Measurements from ENCODE around the gene ADCY3.
A peak's percentile ranks its signal among the peaks of the same experiment; 100 is the strongest.

ADCY3 gene

DNA sequence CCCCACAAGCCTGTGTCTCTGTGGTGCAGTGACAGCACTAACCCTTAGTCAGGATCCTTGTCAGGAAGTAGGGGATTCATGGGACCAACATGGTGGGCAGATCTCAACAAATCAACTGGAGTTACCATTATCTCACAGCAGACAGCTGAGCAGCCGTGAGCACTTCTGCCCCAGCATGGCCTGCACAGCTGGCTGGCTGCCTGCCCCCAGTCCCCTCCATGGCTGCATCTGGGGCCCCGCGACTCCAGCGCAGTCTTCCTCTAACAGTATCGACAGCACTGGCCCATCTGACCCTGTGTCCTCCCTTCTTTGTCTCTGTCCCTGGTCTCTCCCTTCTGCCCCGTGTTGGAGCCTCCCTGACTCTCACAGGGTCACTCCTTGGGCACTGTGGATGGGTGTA is 4.7 kb upstream of the ADCY3 start:
- no peak for DNase-seq

DNA sequence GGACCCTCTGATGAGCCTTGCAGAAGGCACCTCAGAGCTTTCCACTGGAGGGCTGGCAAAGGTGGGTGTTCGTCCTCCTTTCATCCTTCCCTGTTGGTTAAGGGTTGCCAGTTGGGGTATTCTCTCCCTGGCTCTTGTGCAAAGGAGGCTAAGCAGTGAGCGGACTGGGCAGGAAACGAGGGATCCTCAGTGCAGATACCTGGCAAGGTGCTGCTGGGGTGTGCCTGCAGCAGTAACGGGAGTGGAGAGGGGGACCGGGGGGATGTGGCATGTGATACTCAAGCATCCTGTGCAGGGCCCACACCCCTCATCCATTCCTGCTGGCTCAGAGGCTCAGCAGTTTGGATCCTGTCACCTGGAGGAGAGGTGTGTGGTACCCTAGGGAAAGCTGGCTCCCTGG is 4.2 kb upstream of the ADCY3 start:
- DNase-seq, result no peak

DNA sequence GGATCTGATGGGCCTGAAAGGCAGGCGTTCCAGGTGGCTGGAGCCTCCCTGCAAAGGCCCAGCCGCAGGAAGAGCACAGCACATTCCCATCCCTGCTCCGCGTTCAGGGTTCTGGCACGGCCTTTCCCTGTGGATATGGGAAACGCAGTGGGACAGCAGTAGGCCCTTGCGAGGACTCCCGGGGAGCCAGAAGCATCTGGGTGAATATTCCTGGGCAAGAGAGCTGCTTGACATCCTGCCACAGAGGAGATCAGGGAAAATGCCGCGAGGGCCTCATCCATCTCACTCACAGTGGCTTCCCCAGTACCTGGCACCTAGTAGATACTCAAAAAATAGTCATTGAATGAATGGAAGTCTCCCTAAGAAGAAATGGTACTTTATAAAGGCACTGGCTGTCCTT is 3.1 kb upstream of the ADCY3 start:
- no peak for DNase-seq

DNA sequence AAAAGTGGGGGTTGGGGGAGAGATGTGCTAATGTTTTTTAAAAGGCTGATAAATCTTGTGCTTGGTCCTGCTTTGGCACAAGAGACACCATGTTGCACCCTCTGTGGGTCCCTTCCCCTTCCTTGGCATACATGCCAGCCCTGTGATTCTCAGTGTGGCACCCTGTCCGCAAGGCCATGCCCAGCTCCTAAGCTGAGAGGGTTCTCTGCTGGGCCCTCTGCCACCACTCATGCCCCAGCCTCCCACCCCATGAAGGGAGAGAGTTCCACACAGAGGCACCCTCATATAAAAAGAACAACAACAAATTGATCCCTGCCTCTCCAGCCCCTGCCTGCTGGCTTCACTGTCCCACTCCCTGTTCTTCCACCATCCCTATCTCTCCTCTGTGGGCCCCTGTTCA is 2.5 kb upstream of the ADCY3 start:
- no peak for DNase-seq

DNA sequence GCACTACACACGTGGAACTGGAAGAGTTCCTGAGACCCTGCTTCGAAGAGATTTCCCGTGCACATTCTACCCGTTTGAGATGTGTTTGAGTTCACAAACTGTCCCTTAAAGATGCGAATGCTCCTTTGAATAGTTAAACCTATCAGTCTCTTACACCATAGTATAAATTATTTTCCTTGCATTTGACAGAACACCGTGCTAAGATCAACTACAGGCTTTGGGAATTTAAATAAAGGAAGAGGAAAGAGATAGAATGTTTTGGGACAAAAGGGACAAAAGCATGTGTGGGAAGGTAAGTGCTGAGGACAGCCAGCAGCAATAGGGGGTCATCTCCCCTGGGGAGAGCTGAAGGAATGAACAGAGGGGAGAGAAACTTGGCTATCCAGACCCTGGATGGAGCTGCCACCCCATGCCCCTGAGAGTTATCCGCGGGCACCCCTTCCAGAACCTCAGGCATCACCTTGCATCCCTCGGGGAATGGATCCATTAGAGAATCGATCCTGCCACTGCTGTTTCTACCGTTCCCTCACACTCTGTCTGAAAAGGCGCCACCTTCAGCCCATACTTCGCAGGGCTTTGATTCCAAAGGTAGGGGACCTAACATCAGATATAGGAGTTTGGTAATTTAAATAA is 888 bp upstream of the ADCY3 start:
- DNase-seq, result peak; percentile 36

DNA sequence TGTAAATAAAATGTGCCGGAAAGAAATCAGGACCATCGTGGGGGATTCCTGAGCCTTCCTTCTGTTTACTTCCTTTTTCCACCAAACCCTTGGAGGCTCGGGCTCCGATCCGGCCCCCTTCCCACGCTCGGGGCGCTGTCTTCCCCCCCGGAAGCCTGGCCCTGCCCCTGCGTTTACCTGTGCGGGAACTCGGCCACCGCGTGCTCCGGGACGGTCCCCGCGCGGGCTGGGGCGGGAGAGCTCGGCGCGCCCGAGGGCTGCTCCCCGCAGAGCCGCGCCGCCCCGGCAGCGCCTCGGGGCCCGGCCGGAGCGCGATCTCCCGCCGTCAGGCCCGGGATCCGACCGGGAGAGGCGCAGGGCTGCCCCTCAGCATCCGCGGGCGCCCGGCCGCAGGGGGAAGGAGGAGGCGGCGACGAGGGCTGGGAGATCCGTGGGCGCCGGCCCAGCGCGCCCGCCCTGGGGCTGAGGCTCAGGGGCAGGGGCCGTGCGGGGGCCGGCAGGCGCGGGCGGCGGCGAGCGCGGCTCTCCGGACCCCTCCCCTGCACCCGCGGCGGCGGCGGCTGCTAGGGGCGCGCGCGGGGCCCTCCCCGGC is 435 bp downstream of the ADCY3 start:
- DNase-seq, result peak; percentile 62

DNA sequence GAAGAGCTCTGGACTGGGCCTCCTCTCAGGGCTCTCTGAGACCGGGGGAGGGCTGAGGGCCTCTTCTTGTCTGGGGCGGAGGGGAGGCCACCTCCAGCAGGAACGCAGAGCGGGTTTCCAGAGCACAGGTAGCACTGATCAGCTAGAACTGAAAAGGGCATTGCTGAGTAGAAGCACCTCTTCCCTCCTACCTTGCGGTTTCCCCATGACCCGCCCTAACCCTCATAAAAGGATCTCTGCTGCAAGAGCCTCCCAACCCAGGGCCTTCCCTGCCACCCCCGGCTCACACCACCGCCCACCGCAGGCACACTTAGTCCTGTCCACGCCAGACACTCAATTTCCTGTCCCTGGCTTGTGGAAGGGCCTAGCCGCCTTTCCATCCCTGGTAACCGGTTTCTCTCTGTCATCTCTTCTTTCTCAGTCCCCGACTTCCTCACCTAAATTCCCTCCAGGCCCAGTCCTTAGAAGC is 966 bp downstream of the ADCY3 start:
- peak; percentile 80 for DNase-seq

DNA sequence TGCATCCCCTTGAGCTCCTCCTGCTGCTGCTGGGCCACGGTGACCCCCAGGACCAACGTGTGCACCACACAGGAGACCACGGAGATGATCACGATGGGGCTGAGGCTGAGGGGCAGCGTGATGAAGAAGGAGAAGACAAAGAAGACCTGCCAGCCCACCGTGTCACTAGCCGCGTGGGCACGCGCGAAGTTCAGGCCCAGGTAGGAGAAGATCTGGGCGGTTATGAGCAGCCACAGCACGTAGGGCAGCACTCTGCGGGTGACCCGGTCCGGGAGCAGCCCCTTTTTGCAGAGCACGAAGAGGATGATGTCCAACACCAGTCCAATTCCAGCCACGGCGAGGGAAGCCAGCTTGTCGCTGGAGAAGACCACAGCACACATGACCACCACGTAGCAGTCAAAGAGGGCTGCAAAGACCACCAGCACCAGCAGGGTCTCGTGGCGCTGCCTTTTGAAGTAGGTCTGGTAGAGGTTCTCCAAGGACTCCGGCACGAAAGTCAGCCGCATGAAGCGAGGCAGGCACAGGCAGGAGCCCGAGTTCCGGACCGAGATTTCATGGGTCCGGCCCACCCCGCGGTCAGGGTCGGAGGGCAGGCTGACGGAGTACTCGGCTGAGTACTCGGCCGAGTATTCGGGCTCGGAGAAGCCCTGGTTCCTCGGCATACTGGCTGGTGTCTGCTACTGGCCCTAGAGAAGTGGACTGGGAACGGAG is 1.6 kb downstream of the ADCY3 start:
- DNase-seq, result no peak

DNA sequence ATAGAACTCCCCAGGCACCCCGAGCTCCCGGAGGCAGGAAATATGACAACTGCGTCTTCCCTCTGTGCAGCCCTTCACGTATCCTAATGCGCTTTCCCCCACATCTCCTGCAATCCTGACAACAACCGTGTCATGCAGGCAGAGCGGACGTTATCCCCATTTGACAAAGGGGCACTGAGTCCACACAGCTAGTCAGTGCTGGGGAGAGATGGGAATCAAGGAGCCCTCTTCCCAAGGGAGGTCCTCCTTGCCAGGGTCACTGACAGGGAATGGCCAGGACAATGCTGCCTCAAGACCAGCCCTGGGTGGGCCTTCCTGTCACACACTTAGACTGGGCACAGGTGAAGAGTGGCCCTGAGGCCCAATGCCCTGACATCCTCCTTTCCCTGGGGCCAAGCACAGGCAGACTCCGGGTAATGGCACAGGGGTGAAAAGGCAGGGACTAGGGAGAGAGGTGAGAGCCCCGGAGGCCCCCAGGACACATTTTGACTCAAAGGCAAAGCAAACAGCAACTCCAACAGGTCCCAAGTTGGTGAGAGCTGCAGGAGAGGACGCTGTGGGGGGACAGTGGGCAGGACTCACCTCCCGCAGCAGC is 2.2 kb downstream of the ADCY3 start:
- no peak for DNase-seq

DNA sequence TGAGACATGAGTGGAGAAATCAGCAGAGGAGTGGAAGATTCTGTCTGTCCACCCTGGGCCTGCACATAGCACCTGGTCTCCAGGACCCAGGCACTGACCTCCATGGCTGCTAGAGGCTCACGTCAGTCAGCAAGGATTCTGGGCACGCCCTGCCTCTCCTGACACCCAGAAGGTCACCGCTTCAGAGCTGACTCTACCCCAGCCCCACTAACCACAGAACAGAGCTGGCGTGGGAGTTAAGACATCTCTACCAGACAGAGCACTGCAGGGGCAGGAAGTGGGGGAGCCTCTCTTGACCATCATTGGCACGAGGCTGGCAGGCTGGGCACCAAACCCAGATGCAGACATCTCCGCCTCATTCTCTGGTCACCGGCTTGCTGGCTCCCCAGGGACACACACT is 3.0 kb downstream of the ADCY3 start:
- DNase-seq, result peak; percentile 41

DNA sequence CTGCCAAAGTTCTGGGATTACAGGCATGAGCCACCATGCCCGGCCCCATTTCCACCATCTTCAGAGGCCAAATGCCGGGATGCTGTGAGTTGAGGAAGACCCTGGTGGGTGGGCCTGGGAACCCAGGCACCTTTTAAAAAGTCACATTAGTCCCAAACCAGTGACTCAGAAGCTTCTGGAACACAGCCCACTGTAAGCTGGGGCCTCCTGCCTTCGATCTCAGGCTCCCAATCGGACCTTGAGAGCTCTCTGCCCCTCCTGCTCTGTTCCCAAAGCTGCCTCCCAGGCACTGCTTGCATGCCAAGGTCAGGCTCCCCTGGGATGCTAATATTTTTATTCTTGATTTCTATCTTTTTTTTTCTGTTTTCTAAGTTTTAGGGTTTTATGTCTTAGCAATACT is 4.2 kb downstream of the ADCY3 start:
- no peak for DNase-seq

DNA sequence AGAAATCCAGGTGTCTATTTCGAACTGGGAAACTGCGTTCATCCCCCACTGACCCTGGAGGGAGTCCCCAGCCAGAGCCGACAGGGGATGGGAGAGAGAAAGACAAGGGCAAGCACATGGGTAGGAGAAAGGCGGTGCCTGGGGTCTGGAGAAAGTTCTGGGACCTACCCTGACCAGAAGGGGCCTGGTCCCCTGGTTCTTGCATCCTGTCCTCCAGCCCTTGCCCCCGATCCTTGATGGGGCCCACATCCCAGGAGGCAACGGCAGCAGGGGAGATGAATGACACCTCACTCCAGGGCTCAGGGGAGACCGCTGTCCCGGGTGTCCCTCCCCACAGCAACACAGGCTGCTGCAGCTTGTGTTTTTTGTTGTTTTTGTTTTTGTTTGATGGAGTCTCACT is 4.9 kb downstream of the ADCY3 start:
- no peak for DNase-seq

DNA sequence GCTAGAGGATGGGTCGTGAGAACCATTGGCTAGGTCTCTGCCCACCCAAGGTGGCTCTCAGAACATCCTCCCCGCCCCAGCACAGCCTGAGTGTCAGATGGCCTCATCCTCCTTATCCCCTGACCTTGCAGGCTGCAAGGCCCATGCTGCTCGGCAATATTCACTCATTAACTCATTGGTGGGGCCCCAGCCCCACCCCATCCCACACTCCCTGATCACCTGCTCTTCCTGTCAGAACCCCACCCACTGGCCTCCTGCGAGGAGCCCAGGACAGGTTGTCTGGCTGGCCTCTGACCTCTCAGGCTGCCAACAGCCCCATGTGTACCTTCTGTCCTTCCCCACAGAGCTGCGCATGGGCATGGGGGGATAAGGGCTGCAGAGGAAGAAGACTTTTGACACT is 5.3 kb downstream of the ADCY3 start:
- no peak for DNase-seq

DNA sequence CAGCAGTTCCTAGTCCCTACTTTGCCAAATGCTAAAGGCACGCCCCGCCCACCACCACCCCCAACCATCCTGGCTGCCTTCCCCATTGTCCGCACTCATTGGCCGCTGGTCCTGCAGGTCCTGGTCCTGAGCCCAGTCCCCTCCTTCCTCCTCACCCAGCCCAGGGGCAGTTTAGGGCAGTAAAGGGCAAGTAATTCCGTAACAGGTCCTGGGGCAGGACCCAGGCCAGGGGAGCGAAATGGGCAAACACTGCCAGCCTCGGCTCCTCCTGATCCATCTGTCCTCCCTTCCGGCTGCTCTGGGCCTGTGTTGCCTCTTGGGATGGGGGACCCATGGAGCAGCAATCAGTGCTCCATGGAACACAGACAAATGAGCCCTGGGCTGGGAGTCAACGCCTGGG is 6.1 kb downstream of the ADCY3 start:
- no peak for DNase-seq

DNA sequence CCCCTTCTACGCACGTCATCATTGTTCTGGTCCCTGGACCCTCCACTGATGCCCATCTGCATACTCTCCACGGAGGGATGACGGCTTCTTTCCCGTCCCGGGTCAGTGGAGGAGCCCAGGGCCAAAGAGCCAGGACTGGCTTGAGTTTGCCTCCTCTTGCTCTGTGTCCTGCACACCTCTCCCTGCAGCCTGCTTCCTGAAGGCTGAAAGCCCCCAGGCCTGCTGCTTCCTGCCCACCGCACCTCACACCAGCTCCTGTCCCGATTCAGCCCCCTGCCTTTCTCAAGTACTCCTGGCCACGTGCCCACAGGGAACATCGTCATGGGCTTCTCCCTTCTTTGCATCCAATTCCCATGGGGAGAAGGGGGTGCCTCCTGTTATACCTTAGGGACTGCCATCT is 7.1 kb downstream of the ADCY3 start:
- no peak for DNase-seq

DNA sequence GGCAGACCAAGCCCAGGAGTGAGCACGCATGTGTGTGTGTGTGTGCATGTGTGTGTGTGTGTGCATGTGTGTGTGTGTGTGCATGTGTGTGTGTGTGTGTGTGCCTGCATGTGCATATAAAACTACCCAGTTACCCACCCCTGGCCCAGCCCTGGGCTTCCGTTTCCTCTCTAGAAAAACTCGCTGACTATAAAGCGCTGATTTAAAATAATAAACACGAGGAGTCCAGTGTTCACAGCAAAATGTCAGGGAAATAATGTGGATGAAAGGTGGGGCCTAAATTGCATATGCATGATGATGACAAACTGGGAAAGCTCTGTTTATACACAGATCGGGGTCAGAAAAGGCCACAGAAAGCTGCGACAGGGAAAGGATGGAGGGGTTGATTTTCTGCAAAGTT is 7.5 kb downstream of the ADCY3 start:
- DNase-seq, result no peak

DNA sequence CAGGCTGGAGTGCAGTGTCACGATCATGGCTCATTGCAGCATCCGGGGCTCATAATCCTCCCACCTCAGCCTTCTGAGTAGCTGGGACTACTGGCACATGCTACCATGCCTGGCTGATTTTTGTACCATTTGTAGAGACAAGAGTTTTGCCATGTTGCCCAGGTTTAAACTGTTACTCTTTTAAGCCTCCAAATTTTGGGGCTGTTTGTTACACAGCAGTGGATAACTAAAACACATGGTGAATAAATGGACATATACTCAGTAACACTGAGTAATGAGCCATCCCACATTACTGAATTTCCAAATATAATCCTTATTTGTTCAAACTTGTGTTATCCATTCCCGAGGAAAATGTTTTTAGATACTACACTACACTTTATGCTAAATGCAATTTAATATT is 9.8 kb downstream of the ADCY3 start:
- no peak for DNase-seq

DNA sequence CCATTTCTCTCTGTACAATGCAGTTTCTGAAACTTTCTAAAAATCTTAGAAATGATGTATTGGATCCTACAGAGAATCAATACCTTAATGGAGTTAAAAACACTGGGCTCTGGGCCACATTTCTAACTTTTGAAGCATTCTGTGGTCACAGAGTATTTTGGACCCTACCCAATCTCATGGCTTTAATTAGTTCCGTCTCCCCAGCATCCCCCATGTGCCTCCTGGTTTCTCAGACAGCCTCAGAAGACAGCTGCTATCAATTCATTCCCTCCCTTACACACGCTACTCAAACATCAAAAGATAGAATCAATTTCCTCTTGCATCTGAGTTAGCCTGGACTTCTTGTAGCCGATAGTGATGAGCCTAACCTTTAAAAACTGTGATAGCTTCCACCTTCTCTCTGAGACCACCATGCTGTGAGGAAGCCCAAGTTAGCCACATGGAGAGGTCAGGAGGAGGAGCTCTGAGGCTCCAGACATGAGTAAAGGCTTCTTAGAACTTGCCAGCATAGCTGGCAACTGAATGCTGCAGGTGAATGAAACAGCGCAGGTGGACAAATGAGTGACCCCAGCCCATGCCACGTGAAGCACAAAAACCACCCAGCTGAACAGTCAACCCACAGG is 10.4 kb downstream of the ADCY3 start:
- no peak for DNase-seq

DNA sequence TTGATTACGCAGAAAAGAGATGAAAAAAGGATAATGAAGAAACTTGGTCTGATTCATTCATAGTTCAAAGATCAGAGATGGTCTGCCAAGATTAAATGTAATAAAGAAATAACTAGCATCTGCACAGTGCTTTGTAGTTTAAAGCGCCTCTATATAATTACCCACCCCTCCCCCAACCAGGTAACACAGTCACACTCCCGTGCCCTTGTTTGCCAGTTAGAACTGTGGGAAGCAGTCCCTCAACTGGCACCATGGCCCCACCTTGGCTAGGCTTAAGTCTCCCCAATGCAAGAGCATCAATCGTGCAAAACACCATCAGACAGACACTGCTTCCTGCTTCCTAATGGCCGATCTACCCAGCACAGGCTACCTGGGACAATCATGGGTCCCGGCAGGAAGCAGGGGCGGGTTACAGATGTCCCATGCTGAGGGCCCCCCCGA is 11.6 kb downstream of the ADCY3 start:
- DNase-seq, result no peak

DNA sequence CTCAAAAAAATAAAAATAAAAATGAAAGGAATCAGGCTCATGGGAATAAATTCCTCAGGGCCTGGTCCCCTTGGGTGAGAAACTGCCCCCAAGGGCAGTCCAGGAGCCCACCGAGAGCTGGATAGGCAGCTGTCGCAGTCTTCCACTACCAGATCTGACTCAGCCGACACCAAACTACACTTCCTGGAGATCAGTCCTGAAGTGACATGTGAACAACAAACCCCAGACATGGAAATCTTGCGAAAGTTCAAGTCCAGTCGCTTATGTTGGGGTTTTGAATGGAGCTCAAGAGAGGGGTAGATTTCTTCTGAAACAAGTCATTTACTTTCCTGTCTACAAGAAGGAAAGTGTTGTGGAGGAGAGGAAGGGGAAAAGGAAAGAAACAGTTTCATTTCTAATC is 12.9 kb downstream of the ADCY3 start:
- no peak for DNase-seq

DNA sequence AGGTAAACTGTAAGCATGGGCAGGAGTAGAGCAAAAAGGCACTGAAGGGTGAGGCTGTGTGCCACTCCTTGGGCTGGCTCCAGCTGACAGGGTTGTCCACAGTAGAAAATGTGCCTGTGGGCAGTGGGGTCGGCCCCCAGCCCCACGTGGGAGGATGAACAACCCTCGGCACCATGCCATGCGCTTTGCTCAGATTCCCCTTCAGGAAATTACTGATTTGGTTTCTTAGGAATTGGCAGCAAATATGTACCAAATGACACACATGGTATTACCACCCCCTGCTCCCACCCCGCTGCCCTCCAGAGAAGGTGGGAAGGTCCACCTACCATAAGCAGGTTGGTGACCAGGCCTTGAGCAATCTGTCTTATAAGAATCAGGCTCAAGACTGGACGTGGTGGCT is 13.6 kb downstream of the ADCY3 start:
- no peak for DNase-seq

DNA sequence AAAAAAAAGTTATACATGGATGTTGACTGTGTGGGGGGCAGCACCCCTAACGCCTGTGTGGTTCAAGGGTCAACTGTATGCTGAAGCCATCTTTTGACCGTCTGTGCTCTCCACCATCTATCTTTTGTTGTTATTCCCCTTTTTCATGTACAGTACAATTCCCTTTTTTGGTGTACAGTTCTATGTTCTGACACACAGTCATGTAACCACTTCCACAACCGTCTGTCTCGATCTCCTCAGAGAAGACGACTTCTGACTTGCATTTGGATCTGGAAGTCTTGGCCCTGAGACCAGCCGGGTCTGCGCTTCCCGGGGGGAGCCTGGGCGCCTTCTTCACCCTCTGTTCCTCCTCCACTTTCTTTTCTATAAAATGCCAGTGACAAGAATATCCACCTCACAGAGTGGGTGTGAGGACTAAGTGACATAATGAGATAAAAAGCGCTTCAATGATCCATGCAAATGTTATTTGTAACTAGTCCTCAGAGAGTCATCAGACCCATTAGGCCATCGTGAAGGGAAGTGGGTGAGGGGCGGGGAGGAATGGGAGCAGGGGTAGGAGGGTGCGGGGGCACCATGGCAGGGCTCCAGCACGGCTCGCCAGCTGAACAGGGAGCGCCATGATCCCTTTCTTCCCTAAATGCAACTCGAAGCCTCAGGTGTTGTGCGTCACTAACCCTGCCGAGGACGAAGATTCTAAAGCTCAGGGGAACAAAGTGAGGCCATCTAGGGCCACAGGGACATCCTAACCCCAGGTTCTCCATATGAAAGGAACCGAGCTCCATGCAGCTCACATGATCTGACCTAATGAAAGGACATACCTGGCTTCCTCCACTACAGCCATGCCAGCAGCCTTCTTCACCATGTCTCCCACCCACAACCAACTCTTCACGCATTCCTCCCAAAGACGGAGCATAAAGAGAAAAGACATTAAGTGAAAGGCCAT is 16.6 kb downstream of the ADCY3 start:
- DNase-seq, result no peak
